22Rv1 (cell line): ENCODE measurements around the gene HTRA3.

Experiments used
- ZFX ChIP-seq: fragments of 450-650 bp; IDR thresholded peaks from 2 replicates; pipeline ENCODE4 v1.6.1; 2017; ENCODE audit warnings: antibody characterized with exemption, borderline replicate concordance
- TF ChIP-seq, protein P1 (sequence below): fragments of 450-650 bp; IDR thresholded peaks from 2 replicates; pipeline ENCODE4 v1.5.1; 2017; ENCODE audit warnings: mild to moderate bottlenecking

DNA sequence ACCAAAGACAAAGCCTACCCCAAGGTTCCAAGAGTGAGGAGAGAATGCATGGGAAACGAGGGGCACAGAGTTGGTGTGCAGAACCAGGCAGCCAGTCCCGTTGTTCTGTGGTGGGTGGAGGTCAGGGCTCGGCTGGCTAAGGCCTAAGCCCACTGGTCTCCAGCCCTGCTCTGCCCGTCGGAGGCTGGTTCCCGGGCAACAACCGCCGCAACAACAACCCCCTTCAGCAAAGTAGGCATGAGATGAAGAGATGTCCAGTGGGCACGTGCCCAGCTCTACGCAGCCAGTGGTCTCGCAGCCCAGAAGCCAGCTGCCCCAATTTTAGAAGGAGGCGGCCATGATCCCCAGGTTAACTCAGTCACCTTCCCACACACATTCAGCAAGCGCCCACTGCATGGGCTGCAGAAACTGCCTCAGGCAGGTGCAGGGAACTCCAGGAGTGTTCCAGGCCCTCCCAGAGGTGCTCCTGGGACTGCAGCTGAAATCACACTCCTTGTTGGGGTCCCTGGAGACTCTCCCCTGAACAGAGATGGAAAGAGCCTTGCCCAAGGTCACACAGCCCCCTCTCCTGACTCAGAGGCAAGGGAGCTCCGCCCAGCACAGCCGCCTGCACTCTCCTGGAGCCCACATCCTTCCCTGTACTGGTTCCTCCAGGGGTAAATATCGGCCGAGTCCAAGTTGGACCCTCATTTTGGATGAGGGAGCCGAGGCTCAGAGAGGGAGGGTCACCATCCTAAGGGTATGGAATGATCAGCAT is 25.4 kb upstream of the HTRA3 start:
- TF ChIP-seq, protein P1, sequence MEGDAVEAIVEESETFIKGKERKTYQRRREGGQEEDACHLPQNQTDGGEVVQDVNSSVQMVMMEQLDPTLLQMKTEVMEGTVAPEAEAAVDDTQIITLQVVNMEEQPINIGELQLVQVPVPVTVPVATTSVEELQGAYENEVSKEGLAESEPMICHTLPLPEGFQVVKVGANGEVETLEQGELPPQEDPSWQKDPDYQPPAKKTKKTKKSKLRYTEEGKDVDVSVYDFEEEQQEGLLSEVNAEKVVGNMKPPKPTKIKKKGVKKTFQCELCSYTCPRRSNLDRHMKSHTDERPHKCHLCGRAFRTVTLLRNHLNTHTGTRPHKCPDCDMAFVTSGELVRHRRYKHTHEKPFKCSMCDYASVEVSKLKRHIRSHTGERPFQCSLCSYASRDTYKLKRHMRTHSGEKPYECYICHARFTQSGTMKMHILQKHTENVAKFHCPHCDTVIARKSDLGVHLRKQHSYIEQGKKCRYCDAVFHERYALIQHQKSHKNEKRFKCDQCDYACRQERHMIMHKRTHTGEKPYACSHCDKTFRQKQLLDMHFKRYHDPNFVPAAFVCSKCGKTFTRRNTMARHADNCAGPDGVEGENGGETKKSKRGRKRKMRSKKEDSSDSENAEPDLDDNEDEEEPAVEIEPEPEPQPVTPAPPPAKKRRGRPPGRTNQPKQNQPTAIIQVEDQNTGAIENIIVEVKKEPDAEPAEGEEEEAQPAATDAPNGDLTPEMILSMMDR, result no peak
- TF ChIP-seq ZFX, result no peak
